ENCODE results near the gene ETV6.

The ETV6 gene

GRCh38 chr12:11743423-11744409 lies 94.2 kb downstream of the ETV6 start:
- DNase-seq (ENCODE audit: low read depth) = no peak

GRCh38 chr12:11744410-11744801 lies 94.9 kb downstream of the ETV6 start:
- no peak for DNase-seq (ENCODE audit: low read depth)

GRCh38 chr12:11745113-11745512 lies 95.6 kb downstream of the ETV6 start:
- no peak for DNase-seq (ENCODE audit: low read depth)

- no peak for DNase-seq (ENCODE audit: low read depth)
These were observed 96.7 kb downstream of the ETV6 start for GRCh38 chr12:11746024-11746771.

- no peak for DNase-seq (ENCODE audit: low read depth)
These were observed 97.7 kb downstream of the ETV6 start for GRCh38 chr12:11746940-11747716.

- DNase-seq (ENCODE audit: low read depth) = no peak
These were observed 98.5 kb downstream of the ETV6 start for GRCh38 chr12:11747969-11748368.

GRCh38 chr12:11748903-11749302 lies 99.4 kb downstream of the ETV6 start:
- DNase-seq (ENCODE audit: low read depth) = no peak

- no peak for DNase-seq (ENCODE audit: low read depth)
These were observed 100.6 kb downstream of the ETV6 start for GRCh38 chr12:11749943-11750690.

- DNase-seq (ENCODE audit: low read depth) = no peak
These were observed 103.1 kb downstream of the ETV6 start for GRCh38 chr12:11752403-11753149.

GRCh38 chr12:11753150-11753499 lies 103.7 kb downstream of the ETV6 start:
- DNase-seq (ENCODE audit: low read depth) = no peak

GRCh38 chr12:11753826-11754225 lies 104.4 kb downstream of the ETV6 start:
- DNase-seq (ENCODE audit: low read depth) = no peak

GRCh38 chr12:11754256-11754655 lies 104.8 kb downstream of the ETV6 start:
- DNase-seq (ENCODE audit: low read depth) = no peak

- DNase-seq (ENCODE audit: low read depth) = no peak
These were observed 105.9 kb downstream of the ETV6 start for GRCh38 chr12:11755302-11755930.

GRCh38 chr12:11756022-11756421 lies 106.5 kb downstream of the ETV6 start:
- no peak for DNase-seq (ENCODE audit: low read depth)

GRCh38 chr12:11756523-11756922 lies 107.0 kb downstream of the ETV6 start:
- DNase-seq (ENCODE audit: low read depth) = no peak

- DNase-seq (ENCODE audit: low read depth) = no peak
These were observed 107.6 kb downstream of the ETV6 start for GRCh38 chr12:11757095-11757494.

- no peak for DNase-seq (ENCODE audit: low read depth)
These were observed 108.1 kb downstream of the ETV6 start for GRCh38 chr12:11757531-11757930.

GRCh38 chr12:11758087-11758486 lies 108.6 kb downstream of the ETV6 start:
- DNase-seq (ENCODE audit: low read depth) = no peak

- no peak for DNase-seq (ENCODE audit: low read depth)
These were observed 109.3 kb downstream of the ETV6 start for GRCh38 chr12:11758510-11759493.
